Activated CD8-positive, alpha-beta memory T cell treated with anti-CD3 and anti-CD28 coated beads, Interleukin-2, amount 50 U/mL, for 4 hours (primary cell): ENCODE measurements around the gene S100A3.

Experiments
- DNase-seq: peaks from one replicate; pipeline ENCODE4 v3.0.0-alpha.2; 2020

The S100A3 gene

DNA sequence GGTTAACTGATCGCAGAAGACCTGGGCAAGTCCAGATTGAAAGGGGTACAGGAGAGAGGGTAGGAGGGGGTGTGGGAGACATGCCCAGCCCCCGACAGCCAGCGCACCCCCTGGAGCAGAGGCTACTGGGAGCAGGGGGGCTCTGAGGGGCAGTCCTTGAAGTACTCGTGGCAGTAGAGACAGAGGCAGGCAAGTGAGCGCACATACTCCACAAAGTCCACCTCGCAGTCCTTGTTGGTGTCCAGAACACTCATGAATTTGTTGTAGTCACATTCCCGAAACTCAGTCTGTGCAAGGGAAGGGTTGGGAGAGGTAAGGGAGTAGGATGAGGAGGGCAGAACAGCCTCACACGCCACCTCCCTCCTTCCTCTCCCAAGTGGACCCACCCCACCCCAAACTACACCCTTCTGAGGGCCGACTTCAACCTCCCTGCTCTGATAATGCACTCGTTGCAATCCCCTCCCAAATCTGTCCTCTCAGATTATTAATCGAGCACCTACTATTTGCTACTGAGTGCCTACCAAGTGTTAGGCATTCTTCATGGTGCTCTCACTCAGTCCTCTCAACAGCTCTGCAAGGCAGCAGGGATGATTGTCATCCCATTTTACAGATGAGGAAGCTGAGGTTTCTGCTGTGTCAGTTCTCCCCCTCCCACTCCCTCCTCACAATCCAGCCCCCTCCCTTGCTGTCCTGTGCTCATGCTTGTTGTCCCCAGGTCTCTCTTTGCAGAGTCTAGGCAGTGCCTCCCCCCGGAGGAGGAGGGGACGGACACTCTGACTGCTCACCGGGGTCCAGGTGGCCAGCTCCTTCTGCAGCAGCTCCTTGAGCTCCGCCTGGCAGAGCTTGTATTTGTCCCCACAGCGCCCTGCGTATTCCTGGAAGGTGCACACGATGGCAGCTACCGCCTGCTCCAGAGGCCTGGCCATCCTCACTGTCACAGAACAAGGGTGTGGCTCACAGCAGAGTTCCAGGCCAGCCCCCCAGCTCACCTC, 1.2 kb downstream of the S100A3 start:
- no peak for DNase-seq

GRCh38 chr1:153546796-153547559, 2.1 kb downstream of the S100A3 start:
- DNase-seq = no peak

- DNase-seq = no peak
Observed at GRCh38 chr1:153546371-153546770, 2.7 kb downstream of the S100A3 start.

DNA sequence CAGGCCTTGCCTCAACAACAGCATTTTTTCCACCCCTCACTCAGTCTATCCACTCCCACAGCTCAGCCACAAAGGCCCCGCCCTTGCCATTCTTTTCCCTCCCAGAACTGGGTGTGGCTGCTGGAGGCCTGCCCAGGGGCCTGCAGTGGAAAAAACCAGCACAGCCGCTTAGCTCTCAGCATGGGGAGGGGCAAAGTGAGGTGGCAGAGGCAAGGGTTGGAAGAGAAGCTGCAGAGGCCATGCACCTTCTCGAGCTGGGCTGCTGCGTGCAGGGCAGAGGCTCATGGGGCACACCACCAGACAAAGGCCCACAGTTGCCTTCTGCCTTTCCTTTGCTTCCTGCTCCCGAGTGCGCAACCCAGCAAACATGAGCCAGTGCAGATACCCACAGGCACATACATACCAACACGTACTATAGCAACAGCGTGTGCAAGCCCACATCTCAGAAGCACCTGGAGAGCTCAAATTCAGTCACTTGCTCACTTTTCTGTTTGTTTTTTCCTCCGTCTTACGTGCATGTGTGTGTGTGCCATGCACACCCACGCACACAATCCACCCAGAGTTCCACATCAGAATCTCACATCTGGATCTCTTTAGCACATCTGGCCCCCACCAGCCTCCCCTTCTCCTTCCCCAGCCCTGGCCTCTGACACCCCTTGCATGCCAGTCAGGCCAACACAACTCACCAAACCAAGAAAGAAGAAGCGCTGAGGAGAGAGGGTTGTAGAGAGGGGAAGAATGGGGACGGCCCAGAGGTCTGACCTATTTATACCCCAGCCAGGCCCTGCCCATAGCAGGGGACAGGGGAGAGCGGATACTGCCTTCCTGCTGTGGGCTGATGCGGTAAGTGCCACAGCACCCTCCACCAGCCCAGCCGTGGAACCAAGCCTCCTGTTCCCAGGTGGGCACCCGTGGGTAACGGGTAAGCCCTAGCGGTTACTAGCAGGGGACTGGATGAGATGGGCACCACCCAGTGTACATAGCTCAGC, 3.7 kb downstream of the S100A3 start, which contains the start of gene S100A4:
Gene S100A4, minus strand, starts transcription at position 740 of the 989 bp plus-strand sequence. CDS start 1,012 bp downstream, outside the sequence.
- DNase-seq = peak; percentile 85

DNA sequence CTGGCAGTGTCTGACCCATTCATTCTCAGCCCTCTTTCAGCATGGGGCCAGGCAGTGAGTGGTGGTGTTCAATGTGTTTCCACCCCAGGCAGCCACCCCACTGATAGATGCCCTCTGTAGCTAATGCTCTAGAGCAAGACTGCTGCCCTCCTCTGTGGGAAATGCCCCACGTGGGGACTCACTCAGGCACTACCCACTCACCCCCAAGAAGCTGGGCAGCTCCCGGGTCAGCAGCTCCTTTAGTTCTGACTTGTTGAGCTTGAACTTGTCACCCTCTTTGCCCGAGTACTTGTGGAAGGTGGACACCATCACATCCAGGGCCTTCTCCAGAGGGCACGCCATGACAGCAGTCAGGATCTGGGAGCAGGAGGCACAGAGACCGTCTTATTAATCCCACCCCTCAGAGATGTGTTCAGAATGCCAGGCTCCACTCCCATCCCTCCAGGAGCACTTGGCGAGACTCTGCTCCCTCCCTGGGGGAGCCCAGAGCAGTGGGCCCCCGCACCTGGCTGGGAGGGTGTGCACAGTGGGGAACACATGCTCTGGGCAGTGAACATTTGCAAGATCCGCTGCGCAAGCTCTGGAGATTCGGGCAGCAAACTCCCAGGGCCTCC, 4.5 kb downstream of the S100A3 start:
- no peak for DNase-seq

- no peak for DNase-seq
Observed at GRCh38 chr1:153543736-153544135, 5.3 kb downstream of the S100A3 start.

GRCh38 chr1:153542956-153543711, 5.9 kb downstream of the S100A3 start:
- no peak for DNase-seq

DNA sequence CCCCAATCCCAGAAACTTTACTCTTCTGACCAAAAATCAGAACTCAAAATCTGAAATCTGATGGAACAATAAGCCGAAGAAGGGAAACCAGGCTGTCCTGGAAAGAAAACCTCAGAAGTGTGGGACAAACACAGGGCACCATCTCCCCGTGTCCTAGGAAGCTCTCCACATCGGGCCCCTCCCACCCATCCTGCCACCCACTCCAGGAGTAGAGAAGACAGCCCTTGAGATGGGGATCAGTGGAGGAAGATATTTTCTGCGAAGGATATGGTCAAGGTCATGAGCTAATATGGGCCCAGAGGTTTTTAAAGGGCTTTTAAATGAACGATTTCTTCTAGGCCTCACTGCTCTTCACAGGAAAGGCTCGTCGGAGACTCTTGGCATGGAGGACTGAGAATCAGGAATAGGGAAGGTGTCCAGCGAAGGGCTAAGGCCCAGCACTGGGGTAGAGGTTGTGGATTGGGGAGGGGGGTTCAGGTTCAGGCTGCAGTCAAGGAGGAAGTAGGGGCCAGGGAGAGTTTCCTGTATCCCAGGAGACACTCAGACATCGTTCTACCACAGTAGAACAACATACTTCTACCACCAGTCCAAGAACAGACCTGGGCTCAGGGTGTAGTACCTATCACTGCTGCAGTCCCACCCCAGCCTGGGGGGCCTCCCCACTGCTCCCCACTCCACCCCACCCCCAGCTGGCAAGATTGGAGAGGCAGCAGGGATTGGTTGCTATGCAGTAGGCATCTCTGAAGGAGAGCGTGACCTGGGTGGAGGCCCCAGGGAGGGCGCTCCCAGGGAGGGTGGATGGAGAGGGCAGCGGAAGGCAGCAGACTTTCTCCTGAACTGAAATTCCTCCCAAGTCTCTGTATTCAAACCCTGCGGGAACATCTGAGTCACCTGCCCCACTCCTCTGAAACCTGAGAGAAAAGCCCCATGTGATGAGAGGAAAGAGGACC, 7.1 kb downstream of the S100A3 start:
- DNase-seq = no peak

DNA sequence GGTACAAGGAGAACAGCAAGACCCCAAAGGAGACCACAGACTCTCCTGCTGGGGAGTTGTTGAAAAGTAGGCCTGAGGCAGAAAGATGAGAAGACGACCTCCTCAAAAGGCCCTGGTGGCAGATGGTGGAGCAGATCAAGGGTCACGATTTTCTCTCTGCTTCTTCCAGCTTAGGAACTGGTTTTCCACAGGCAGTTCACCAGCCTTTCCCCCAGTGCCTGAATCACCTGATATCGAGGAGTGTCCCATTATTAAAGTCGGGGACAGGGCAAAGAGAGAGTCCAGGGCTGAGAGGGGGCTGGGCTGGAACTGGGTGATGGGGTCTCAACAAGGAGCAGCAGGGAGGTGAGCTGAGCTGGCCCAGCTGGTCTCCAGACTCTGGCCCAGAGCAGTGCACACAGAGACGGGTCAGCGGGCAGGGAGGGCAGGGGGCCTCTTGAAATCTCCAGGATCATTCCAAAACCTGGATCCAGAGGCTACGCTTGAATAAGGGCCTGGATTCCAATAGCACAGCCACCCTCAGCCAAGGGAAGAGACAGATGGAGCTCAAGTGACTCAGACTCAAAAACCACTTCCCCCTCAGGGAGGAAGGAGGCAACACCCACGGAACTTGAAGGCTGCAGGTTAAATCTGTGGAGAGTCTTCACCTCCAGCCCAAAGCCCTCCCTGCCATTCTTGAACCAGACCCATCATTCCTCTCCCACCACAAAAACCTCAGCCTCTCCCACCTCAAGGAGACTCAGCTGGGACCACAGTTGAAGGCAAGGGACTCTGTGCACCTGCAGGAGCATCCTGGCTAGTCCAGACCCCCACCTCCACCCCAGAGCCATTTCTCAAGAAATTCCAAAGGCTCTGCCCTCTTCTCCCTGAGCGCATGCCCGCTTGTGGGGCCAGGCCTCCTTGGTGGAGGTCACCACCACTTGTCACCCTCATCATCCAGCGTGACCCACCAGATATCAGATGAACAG, 8.4 kb downstream of the S100A3 start, which contains the start of gene S100A5:
Gene S100A5, minus strand, starts transcription at position 541 of the 968 bp plus-strand sequence. CDS start 743 bp downstream, outside the sequence.
- peak; percentile 47 for DNase-seq

GRCh38 chr1:153539395-153540093, 9.5 kb downstream of the S100A3 start:
- no peak for DNase-seq

GRCh38 chr1:153538315-153538821, 10.7 kb downstream of the S100A3 start:
- DNase-seq = no peak

DNA sequence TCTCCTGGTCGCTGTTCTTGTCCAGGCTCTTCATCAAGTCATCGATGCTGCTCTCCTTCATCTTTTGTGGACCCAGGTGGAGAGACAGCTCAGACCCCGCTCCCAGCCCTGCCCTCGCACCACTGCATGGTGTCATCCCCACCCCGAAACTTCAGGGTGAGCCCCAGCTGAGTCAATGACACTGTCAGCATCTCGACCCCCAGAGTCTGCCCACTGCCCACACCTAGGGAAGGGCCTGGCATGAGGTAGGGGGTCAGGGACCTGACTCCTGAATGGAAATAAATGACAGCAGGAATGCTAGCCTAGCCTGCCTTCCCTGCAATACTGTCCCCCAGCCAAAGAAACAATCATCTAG, 11.7 kb downstream of the S100A3 start:
- no peak for DNase-seq

DNA sequence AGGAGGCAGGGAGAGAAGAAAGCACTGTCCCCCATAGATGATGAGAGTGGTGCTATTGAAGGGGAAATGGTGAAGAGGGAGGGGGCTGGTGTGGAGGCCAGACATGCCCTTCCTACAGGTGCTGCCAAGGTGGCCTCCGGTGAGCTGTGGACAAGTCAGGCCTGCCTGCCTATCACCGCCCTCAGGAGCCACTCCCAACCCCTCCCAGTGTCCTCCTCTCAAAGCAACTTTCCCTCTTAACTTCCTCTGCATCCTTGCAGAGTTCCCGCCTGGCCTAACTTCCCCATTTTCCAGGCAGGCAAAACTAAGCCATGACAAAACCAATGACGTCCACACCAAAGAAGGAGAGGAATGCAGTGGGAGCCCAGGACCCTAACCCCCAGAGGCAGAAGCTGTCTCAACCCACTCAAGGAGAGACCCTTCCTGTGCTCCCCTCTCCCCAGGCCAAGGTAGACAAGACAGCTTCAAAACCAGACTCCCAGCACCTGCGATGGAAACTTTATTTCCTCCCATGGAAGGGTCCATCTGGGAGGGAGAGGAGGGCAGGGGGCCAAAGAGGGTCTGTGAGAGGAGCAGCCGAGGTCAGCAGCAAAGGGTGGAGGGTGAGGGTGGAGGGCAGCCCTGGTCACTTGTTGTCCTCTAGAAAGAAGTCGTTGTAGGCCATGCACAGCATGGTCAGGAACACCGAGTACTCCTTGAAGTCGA, 12.2 kb downstream of the S100A3 start:
- DNase-seq = no peak

- DNase-seq = peak; percentile 76
Observed at GRCh38 chr1:153536012-153536670, 12.9 kb downstream of the S100A3 start.

- DNase-seq = peak; percentile 37
Observed at GRCh38 chr1:153535242-153536011, 13.6 kb downstream of the S100A3 start, which contains the start of gene S100A6. Gene S100A6 (minus strand): TSS chr1:153535991. CDS start chr1:153535339, 652 bp downstream.

- DNase-seq = no peak
Observed at GRCh38 chr1:153534925-153535241, 14.2 kb downstream of the S100A3 start.
